AG04450 (cell line): Measurements from ENCODE around the gene FOXJ3. TPM values are rescaled to one million over a fixed set of nuclear protein-coding genes. Genes with fewer than 3 reads are reported as not detected.

Experiments used
- CTCF ChIA-PET: fragments of 300-600, 350-600 bp; formaldehyde crosslinking; extraction: SDS; loops from one replicate; lab custom pipeline; 2022; ENCODE audit warnings: antibody characterized with exemption, inconsistent platforms; lab: Charles Lee
- POLR2A ChIA-PET: fragments of 350-600 bp; formaldehyde crosslinking; extraction: SDS; loops from one replicate; lab custom pipeline; 2021; ENCODE audit warnings: antibody characterized with exemption, inconsistent platforms; lab: Yijun Ruan, JAX
- DNase-seq: peaks from one replicate; pipeline ENCODE4 v3.0.0-alpha.2; 2011; ENCODE audit warnings: low read depth, low spot score
- H3K27ac ChIP-seq: one replicate; pipeline ENCODE4 v1.5.1; 2012; ENCODE audit warnings: low read depth, low read length, control low read depth
- H3K27me3 ChIP-seq: one replicate; pipeline ENCODE4 v1.6.0; 2012; ENCODE audit warnings: low read length; ENCODE audit not compliant: control insufficient read depth, insufficient read depth
- H3K4me3 ChIP-seq: 2 replicates; pipeline ENCODE4 v1.5.1; 2011; ENCODE audit warnings: mild to moderate bottlenecking, low read depth, low read length, control low read depth
- H3K9me3 ChIP-seq: 2 replicates; pipeline ENCODE4 v1.5.1; 2012; ENCODE audit warnings: low read length; ENCODE audit not compliant: control insufficient read depth, insufficient read depth
- CTCF ChIP-seq: IDR thresholded peaks from 2 replicates; pipeline ENCODE4 v1.5.1; 2011; ENCODE audit warnings: low read depth, low read length, control low read depth, inconsistent platforms
- polyA plus RNA-seq: library from polyadenylated mRNA; depleted of rRNA; stranded (reverse); fragments of >200 nt; gene quantifications from 2 replicates; pipeline ENCODE4 v1.2.3, GENCODE V29; 2011

Gene FOXJ3
- polyA plus RNA-seq, 1 experiment = 36.2 TPM

- ChIA-PET POLR2A (no interaction called here), CTCF (no interaction called here)
- DNase-seq = no peak
- TF ChIP-seq CTCF = no peak
- H3K4me3 ChIP-seq = no peak overlapping the region
- H3K27ac ChIP-seq = no peak overlapping the region
- H3K27me3 ChIP-seq = peaks cover 10% of the 10 kb centered on the region
- H3K9me3 ChIP-seq = no peaks in the 10 kb centered on the region
These were observed 37.8 kb upstream of the FOXJ3 start for GRCh38 chr1:42372796-42373195.

- TF ChIP-seq CTCF = no peak
- ChIA-PET CTCF (no interaction called here), POLR2A (no interaction called here)
- H3K9me3 ChIP-seq = no peaks in the 10 kb centered on the region
- no peak for DNase-seq
- H3K4me3 ChIP-seq = no peak overlapping the region
- H3K27me3 ChIP-seq = peaks cover 10% of the 10 kb centered on the region
- no peak overlapping the region for H3K27ac ChIP-seq
These were observed 36.0 kb upstream of the FOXJ3 start for GRCh38 chr1:42370876-42371549.

- Histone ChIP-seq H3K4me3 (no peak overlapping the region), H3K9me3 (no peaks in the 10 kb centered on the region), H3K27me3 (peaks cover 10% of the 10 kb centered on the region), H3K27ac (no peak overlapping the region)
- POLR2A ChIA-PET = no interaction called here
- no peak for TF ChIP-seq CTCF
- CTCF ChIA-PET = no interaction called here
- DNase-seq = no peak
These were observed 34.4 kb upstream of the FOXJ3 start for GRCh38 chr1:42369471-42369870.

- no peak for TF ChIP-seq CTCF
- Histone ChIP-seq H3K27me3 (peaks cover 10% of the 10 kb centered on the region), H3K4me3 (no peak overlapping the region), H3K27ac (no peak overlapping the region), H3K9me3 (no peaks in the 10 kb centered on the region)
- ChIA-PET POLR2A (no interaction called here), CTCF (no interaction called here)
- DNase-seq = no peak
These were observed 33.2 kb upstream of the FOXJ3 start for GRCh38 chr1:42368096-42368795.

GRCh38 chr1:42365118-42365517 lies 30.1 kb upstream of the FOXJ3 start:
- ChIA-PET POLR2A (no interaction called here), CTCF (interaction anchor here (0.6 kb wide), 1 partner anchor 20 kb away, joined by 4 read pairs; no protein-coding TSS in a partner anchor)

More at GRCh38 chr1:42365118-42365517, 30.1 kb upstream of the FOXJ3 start:
- Histone ChIP-seq H3K27me3 (peaks cover 10% of the 10 kb centered on the region), H3K9me3 (no peaks in the 10 kb centered on the region), H3K4me3 (no peak overlapping the region), H3K27ac (no peak overlapping the region)
- no peak for DNase-seq
- TF ChIP-seq CTCF = no peak
